IPS-NIHi7 (cell line): ENCODE results near the gene AKT2.

Source experiments
- DNase-seq: peaks from one replicate; pipeline ENCODE4 v3.0.0; 2012; ENCODE audit warnings: mixed read lengths; ENCODE audit errors: extremely low spot score

The AKT2 gene

GRCh38 chr19:40300668-40301067 is 15.5 kb upstream of the AKT2 start:
- DNase-seq = no peak

GRCh38 chr19:40298026-40298425 is 12.9 kb upstream of the AKT2 start:
- no peak for DNase-seq

- no peak for DNase-seq
These were observed 9.4 kb upstream of the AKT2 start for GRCh38 chr19:40294560-40294959.

GRCh38 chr19:40286971-40287421 is 1.9 kb upstream of the AKT2 start:
- no peak for DNase-seq

GRCh38 chr19:40286235-40286970 is 1.3 kb upstream of the AKT2 start:
- DNase-seq = no peak

GRCh38 chr19:40285353-40286234 is 449 bp upstream of the AKT2 start:
- DNase-seq = peak; percentile 98

GRCh38 chr19:40284251-40284500 is 969 bp downstream of the AKT2 start:
- no peak for DNase-seq

GRCh38 chr19:40283414-40284250 is 1.5 kb downstream of the AKT2 start:
- DNase-seq = no peak

GRCh38 chr19:40282920-40283319 is 2.2 kb downstream of the AKT2 start:
- no peak for DNase-seq

- no peak for DNase-seq
These were observed 3.0 kb downstream of the AKT2 start for GRCh38 chr19:40282209-40282580.

GRCh38 chr19:40281381-40282208 is 3.5 kb downstream of the AKT2 start:
- DNase-seq = no peak

GRCh38 chr19:40280608-40281221 is 4.4 kb downstream of the AKT2 start:
- no peak for DNase-seq

- no peak for DNase-seq
These were observed 5.2 kb downstream of the AKT2 start for GRCh38 chr19:40279761-40280607.

- DNase-seq = no peak
These were observed 6.0 kb downstream of the AKT2 start for GRCh38 chr19:40279120-40279551.

GRCh38 chr19:40278361-40279035 is 6.6 kb downstream of the AKT2 start:
- DNase-seq = no peak

- DNase-seq = no peak
These were observed 7.6 kb downstream of the AKT2 start for GRCh38 chr19:40277356-40278059.

GRCh38 chr19:40274585-40275544 is 10.3 kb downstream of the AKT2 start:
- DNase-seq = no peak
